GM21367 (cell line): ENCODE data around the gene ZNF775.
"Not testable (repeated sequence)": the region's sequence is repeated elsewhere in the genome, so short reads cannot be mapped to it uniquely, and the experiment has no call there.

Experiments
- ATAC-seq: cut with Tn5 transposase; IDR thresholded peaks from one replicate; pipeline ENCODE4 v1.9.1; 2021; ENCODE audit not compliant: unreplicated experiment

The ZNF775 gene

DNA sequence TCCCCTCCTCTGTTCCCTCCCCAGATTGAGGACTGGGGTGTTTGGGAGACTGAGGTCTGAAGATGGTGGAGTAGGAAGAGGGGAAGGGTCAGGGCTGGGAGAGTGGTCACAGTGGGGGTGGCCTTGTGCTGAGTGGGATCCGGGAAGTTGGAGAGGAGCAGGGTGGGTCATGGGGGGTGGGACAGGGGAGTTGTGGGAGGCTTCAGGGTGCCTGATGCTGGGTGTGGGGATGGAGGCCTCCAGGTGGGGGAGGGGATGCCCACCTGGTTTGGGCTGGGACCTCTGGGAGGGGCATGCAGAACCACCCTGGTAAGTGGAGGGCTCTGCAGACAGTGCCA is 2.6 kb downstream of the ZNF775 start:
- no peak for ATAC-seq

- no peak for ATAC-seq
These were observed 3.2 kb downstream of the ZNF775 start for GRCh38 chr7:150382123-150382843.

- ATAC-seq: no peak
These were observed 3.7 kb downstream of the ZNF775 start for GRCh38 chr7:150382844-150383225.

DNA sequence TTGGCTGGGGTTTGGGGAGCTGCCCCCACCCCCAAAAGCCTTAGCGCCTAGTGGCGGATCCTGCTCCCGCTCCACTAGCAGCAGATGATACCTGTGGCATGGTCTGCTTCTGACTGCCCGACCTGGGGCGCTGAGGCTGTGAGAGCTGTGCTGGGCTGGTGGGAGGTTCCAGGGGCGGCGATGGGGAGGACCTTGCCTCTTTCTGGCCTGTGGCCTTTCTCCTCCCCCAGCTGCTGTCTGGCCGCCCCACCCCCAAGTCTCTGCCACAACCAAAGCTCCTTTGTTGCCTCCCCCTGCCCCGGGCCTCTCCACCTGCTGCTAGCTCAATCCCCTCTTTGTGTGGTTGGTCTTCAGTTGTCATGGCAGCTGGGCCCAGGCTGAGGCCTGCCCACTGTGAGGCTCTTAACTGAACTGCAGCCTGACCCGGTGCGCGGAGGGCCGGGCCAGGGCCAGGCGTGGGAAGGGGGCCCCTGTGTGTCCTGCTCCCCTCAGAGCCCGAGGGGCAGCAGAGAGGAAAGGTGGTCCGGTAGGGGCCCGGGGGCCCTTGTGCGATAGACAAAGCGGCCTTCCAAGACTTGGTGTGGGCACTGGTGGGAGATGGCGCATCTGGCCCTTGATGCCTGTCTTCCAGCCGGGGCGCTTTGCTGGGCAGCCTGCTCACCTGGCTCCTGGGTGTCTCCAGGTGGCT is 4.7 kb downstream of the ZNF775 start:
- ATAC-seq: no peak

- ATAC-seq: no peak
These were observed 5.5 kb downstream of the ZNF775 start for GRCh38 chr7:150384406-150385301.

DNA sequence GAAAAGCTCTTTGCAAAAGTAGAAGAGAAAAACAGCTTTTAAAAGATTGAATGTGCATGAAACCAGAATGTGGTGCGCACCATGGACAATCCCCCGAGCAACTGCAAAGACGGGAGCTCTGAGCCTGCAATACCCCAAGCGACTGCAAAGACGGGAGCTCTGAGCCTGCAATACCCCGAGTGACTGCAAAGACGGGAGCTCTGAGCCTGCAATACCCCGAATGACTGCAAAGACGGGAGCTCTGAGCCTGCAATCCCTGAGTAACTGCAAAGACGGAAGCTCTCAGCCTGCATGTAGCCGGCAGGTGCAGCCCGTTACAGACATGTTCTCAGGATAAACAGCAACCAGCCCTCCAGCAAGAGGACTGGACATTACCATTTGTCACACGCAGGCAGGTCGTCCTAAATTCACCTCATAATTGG is 6.2 kb downstream of the ZNF775 start:
- ATAC-seq: no peak

DNA sequence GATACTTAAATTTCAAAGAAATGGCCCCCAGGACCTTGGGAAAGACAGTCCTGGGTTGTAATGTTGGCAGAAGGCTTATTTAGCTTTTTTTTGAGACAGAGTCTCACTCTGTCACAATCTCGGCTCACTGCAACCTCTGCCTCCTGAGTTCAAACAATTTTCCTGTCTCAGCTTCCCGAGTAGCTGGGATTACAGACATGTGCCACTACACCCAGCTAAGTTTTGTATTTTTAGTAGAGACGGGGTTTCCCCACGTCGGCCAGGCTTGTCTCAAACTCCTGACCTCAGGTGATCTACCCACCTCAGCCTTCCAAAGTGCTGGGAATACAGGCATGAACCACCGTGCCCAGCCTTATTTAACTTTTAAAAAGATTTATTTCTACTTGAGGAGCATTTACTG is 6.8 kb downstream of the ZNF775 start:
- not testable (repeated sequence) for ATAC-seq

DNA sequence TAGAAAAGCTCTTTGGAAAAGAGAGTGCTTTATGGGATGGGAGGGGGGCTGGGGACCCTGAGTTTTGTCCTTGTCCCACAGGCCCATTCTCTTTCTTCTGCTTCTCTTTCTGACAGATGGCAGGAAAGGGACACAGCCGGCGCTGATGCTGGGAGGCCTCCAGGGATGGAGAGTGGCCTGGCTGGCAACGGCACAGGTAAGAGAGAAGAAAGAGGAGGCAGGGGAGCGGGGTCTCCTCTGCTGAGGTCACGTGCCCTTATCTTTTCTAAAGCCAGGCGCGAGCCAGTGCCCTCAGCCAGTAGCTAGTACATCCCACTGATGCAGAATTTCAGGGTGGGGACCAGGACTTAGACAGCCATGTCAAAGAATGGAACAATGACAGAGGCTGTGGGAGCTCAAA is 9.2 kb downstream of the ZNF775 start:
- ATAC-seq: no peak

GRCh38 chr7:150388709-150389531 is 9.8 kb downstream of the ZNF775 start:
- no peak for ATAC-seq

DNA sequence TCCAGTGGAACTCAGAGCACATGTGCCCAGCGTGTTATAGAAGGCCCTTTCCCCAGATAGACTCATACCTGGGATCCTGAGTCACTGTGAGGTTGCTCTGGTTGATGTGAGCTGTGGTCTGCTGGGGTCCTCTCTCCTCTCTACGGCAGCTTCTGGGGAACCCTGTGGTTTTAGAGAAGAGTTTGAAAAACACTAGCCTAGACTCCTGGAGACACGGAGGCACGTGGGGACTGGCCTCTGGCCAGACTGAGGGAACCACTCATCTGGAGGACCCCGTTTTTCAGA is 10.3 kb downstream of the ZNF775 start:
- ATAC-seq: no peak

- no peak for ATAC-seq
These were observed 11.1 kb downstream of the ZNF775 start for GRCh38 chr7:150390205-150390604.

DNA sequence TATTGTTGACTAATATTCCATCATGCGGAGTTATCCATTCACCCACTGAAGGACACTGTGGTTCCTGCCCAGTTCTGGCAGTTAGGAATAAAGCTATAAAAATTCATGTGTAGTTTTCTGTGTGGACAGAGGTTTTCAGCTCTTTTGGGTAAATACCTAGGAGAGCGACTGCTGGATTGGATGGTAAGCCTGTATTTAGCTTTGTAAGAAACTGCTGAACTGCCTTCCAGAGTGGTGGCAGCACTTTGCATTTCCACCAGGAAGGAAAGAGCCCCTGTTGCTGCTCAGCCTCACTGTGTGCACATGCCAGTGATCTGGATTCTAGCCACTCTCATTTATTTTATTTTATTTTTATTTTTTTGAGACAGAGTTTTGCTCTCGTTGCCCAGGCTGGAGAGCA is 14.2 kb downstream of the ZNF775 start:
- no peak for ATAC-seq

DNA sequence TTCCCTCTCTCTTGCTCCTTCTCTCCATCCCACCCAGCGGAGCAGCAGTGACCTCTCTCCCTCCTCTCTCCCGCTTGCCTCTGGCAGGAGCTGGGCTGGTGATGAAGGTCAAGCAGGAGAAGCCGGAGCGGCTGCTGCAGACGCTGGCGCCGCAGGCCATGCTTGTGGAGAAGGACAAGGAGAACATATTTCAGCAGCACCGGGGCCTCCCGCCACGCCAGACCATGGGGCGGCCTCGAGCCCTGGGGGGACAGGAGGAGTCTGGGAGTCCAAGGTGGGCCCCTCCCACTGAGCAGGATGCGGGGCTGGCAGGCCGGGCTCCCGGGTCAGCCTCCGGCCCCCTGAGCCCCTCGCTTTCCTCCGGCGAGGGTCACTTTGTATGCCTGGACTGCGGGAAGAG is 17.3 kb downstream of the ZNF775 start:
- no peak for ATAC-seq

DNA sequence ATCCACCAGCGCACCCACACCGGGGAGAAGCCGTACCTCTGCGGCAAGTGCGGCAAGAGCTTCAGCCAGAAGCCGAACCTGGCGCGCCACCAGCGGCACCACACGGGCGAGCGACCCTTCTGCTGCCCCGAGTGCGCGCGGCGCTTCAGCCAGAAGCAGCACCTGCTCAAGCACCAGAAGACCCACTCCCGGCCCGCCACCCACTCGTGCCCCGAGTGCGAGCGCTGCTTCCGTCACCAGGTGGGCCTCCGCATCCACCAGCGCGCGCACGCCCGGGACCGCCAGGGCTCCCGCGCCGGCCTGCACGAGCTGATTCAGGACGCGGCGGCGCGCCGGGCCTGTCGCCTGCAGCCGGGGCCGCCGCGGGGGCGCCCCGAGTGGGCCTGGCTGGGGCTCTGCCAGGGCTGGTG is 17.7 kb downstream of the ZNF775 start:
- ATAC-seq: no peak

DNA sequence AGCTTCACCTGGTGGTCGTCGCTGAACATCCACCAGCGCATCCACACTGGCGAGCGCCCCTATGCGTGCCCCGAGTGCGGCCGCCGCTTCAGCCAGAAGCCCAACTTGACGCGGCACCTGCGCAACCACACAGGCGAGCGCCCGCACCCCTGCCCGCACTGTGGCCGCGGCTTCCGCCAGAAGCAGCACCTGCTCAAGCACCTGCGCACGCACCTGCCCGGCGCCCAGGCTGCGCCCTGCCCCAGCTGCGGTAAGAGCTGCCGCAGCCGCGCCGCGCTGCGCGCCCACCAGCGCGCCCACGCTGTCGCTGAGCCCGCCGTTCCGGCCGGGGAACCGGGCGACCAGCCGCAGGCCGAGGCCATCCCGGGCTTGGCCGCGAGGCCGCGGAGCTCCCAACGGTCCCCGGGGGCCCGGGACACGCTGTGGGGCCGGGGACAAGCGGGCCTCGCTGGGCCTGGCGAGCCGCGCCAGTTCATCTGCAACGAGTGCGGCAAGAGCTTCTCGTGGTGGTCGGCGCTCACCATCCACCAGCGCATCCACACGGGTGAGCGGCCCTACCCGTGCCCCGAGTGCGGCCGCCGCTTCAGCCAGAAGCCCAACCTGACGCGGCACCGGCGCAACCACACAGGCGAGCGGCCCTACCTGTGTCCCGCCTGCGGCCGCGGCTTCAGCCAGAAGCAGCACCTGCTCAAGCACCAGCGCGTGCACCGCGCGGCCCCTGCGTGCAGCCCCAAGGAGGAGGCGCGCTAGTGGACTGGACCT is 18.4 kb downstream of the ZNF775 start:
- no peak for ATAC-seq

DNA sequence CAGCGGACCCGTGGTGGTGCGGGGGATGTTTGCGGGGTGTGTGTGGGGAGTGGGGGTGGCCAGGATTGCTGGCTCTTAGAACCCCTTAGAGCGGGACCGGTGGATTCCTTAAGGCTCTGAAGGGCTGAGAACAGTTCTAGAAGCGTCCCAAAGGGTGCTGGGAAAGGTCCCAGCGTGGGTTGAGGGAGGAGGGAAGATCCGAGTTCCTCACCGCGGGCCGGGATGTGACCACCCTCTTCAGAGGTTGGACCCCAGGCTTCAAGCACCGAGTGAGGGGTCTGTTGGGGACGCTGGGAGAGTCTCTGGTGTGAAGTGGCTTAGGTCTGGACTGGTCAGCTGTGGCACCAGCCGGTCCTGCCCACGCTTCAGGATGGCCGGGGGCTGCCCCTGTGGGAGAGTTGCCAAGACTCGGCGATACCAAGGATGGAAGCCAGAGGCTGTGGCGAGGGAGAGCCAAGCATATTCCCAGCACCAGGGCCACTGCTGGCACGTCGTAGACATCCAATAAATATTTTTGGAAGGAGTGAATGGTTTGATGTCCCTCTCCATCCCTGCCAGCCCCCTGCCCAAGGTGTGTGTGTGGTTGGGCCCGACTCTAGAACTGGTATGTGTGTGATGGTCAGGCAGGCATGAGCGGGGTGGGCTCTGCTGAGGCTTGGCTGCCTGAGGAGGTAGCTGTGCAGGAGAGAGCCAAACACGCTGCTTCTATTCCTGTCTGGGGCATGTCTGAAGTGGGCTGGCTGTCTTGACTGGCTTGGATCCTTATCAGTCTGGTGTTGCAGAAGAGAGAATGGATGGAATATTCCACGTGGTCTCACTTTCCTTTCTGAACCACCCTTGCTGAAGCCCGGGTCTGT is 19.2 kb downstream of the ZNF775 start:
- no peak for ATAC-seq

DNA sequence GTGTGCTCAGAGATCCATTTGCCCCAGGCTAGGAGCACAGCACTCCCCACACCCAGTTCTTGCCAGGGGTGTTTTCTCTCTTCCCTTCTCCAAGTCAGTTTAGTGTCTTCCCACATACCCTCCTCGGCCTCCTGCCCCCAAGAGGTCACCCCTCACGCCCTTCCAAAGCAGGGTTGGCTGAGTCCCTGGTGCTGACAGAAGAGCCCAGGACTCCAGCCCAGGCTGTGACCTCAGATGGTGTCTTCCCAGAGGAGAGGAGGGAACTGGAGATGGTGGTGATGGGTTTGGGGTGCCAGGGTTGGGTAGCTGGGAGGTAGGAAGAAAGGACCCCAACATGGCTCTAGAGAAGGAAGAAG is 19.8 kb downstream of the ZNF775 start:
- no peak for ATAC-seq

DNA sequence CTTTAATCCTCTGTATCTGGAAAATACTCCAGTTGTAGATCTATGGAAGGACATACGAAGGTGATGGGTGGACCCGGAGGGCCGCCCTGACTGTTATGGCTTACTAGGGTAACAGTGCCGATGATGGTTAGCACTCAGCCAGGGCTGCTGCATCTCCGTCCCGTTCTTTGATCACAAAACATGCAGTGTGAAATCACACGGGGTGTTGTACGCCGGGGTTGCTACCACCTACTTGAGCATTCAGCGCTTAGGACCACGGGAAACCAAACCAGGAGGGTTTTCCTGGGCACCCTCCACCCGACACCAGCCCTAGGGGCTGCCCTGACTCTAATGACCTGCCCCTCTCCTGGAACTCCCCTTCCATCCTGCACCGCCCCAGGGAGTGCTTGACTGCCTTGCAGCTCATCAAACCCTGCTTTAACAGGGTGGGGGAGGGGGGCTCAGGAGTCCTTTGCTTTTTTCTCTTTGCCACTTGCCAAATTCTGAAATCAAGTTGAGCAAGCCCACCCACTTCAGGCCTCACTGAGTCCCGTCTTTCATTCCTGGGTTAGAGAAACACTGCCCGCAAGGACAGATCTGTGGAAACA is 20.4 kb downstream of the ZNF775 start:
- ATAC-seq: no peak
